SK-N-SH (cell line): ENCODE data around the gene DYNLT3. TPM values are rescaled to one million over a fixed set of nuclear protein-coding genes. Genes with fewer than 3 reads are reported as not detected.

ENCODE experiments used
- CTCF ChIA-PET: fragments of 300-600, 350-600 bp; formaldehyde crosslinking; extraction: SDS; loops from one replicate; lab custom pipeline; 2021; lab: Yijun Ruan, JAX
- POLR2A ChIA-PET: fragments of 350-600 bp; sonication (Branson Sonifier 250); formaldehyde crosslinking; extraction: SDS; loops from one replicate; lab custom pipeline; 2020; ENCODE audit warnings: antibody characterized with exemption, inconsistent platforms; lab: Yijun Ruan, JAX
- DNase-seq: peaks from one replicate; pipeline ENCODE4 v3.0.0; 2012
- H2AFZ ChIP-seq: fragments of 200-600 bp; sonication (generic); 2 replicates; pipeline ENCODE4 v1.8.1; 2016; ENCODE audit warnings: antibody characterized with exemption, mild to moderate bottlenecking, low read depth
- H3F3A ChIP-seq: fragments of 200-600 bp; sonication (generic); replicated peaks from 2 replicates; pipeline ENCODE3; 2016; ENCODE audit warnings: antibody characterized with exemption, mild to moderate bottlenecking; ENCODE audit not compliant: insufficient read depth
- H3K27ac ChIP-seq, 2 experiments: fragments of 200-500 bp in 1 of 2; fragments of 200-600 bp in 1 of 2; sonication (Bioruptor generic) in 1 of 2; sonication (generic), shearing (Covaris generic) in 1 of 2; 2 replicates each; pipeline versions ENCODE4 v1.5.1 to v1.6.1; 2014 to 2016; ENCODE audit warnings: low read depth in 2 of 2, inconsistent platforms in 1 of 2, low read length in 1 of 2, mild to moderate bottlenecking in 1 of 2, mixed read lengths in 1 of 2
- H3K27me3 ChIP-seq: fragments of 200-600 bp; sonication (generic), shearing (Covaris generic); 2 replicates; pipeline ENCODE4 v1.6.1; 2016; ENCODE audit warnings: mixed run types; ENCODE audit not compliant: insufficient read depth
- H3K36me3 ChIP-seq, 2 experiments: fragments of 200-500 bp in 1 of 2; fragments of 200-600 bp in 1 of 2; sonication (Bioruptor generic) in 1 of 2; sonication (generic) in 1 of 2; replicated peaks in 1 of 2; 2 replicates each; pipeline versions ENCODE3 to v1.5.1; 2014 to 2016; ENCODE audit warnings: low read length in 1 of 2, mild to moderate bottlenecking in 1 of 2; ENCODE audit not compliant: insufficient read depth in 2 of 2, control insufficient read depth in 1 of 2
- H3K4me1 ChIP-seq, 2 experiments: fragments of 200-500 bp in 1 of 2; fragments of 200-600 bp in 1 of 2; sonication (Bioruptor generic) in 1 of 2; sonication (generic), shearing (Covaris generic) in 1 of 2; 2 replicates each; pipeline versions ENCODE4 v1.5.1 to v1.6.1; 2014 to 2016; ENCODE audit warnings: low read depth in 1 of 2, low read length in 1 of 2, mixed run types in 1 of 2; ENCODE audit not compliant: insufficient read depth in 2 of 2, control insufficient read depth in 1 of 2
- H3K4me2 ChIP-seq: fragments of 200-600 bp; sonication (generic), shearing (Covaris generic); 2 replicates; pipeline ENCODE4 v1.6.1; 2017; ENCODE audit warnings: mixed run types
- H3K4me3 ChIP-seq, 2 experiments: fragments of 200-500 bp in 1 of 2; fragments of 200-600 bp in 1 of 2; sonication (Bioruptor generic) in 1 of 2; sonication (generic), shearing (Covaris generic) in 1 of 2; 2 replicates each; pipeline versions ENCODE4 v1.5.1 to v1.8.1; 2014 to 2016; ENCODE audit warnings: low read depth in 2 of 2, inconsistent platforms in 1 of 2, low read length in 1 of 2, mild to moderate bottlenecking in 1 of 2, mixed read lengths in 1 of 2, moderate library complexity in 1 of 2
- H3K79me2 ChIP-seq: fragments of 200-600 bp; sonication (generic); 2 replicates; pipeline ENCODE4 v1.8.1; 2017; ENCODE audit warnings: mild to moderate bottlenecking; ENCODE audit not compliant: insufficient read depth
- H3K9ac ChIP-seq: fragments of 200-600 bp; sonication (generic); 2 replicates; pipeline ENCODE4 v1.6.1; 2017; ENCODE audit warnings: mixed run types
- H3K9me2 ChIP-seq: fragments of 200-600 bp; sonication (generic); 2 replicates; pipeline ENCODE4 v1.6.1; 2017; ENCODE audit warnings: mixed run types
- H3K9me3 ChIP-seq: fragments of 200-600 bp; sonication (generic); 2 replicates; pipeline ENCODE4 v1.6.1; 2017; ENCODE audit warnings: mixed run types, mild to moderate bottlenecking, moderate library complexity
- H4K20me1 ChIP-seq: fragments of 200-600 bp; sonication (generic); 2 replicates; pipeline ENCODE4 v1.6.1; 2017; ENCODE audit warnings: mild to moderate bottlenecking, mixed run types; ENCODE audit not compliant: insufficient read depth
- EP300 ChIP-seq, 2 experiments: IDR thresholded peaks; 2 replicates each; pipeline versions ENCODE4 v1.4.0 to v1.6.1; 2012; ENCODE audit warnings: borderline replicate concordance in 1 of 2, low read depth in 1 of 2, low read length in 1 of 2
- FOSL2 ChIP-seq: IDR thresholded peaks from 2 replicates; pipeline ENCODE4 v1.4.0; 2012; ENCODE audit warnings: low read depth, mild to moderate bottlenecking, moderate library complexity, borderline replicate concordance
- FOXJ3 ChIP-seq: sonication (generic); formaldehyde crosslinking; IDR thresholded peaks from 2 replicates; pipeline ENCODE4 v1.5.1; 2020; ENCODE audit warnings: mild to moderate bottlenecking, missing genetic modification reagents
- FOXM1 ChIP-seq: IDR thresholded peaks from 2 replicates; pipeline ENCODE4 v1.4.0; 2012; ENCODE audit warnings: low read depth, mild to moderate bottlenecking
- GABPA ChIP-seq: IDR thresholded peaks from 2 replicates; pipeline ENCODE4 v1.4.0; 2012; ENCODE audit warnings: low read depth, mild to moderate bottlenecking
- MEF2A ChIP-seq: IDR thresholded peaks from 2 replicates; pipeline ENCODE4 v1.4.0; 2012; ENCODE audit warnings: low read depth, borderline replicate concordance
- NFIC ChIP-seq: IDR thresholded peaks from 2 replicates; pipeline ENCODE4 v1.4.0; 2012; ENCODE audit warnings: borderline replicate concordance
- NRF1 ChIP-seq: IDR thresholded peaks from 2 replicates; pipeline ENCODE4 v1.6.1; 2012; ENCODE audit warnings: low read depth, mild to moderate bottlenecking, low read length
- RAD21 ChIP-seq: IDR thresholded peaks from 2 replicates; pipeline ENCODE4 v1.6.1; 2012; ENCODE audit warnings: mild to moderate bottlenecking, low read length
- RCOR1 ChIP-seq: fragments of 150-350 bp; IDR thresholded peaks from 2 replicates; pipeline ENCODE4 v1.6.1; 2017; ENCODE audit warnings: antibody characterized with exemption, low read length
- RXRA ChIP-seq: IDR thresholded peaks from 2 replicates; pipeline ENCODE4 v1.4.0; 2012; ENCODE audit warnings: low read depth, mild to moderate bottlenecking, borderline replicate concordance
- SIN3A ChIP-seq: IDR thresholded peaks from 2 replicates; pipeline ENCODE4 v1.6.1; 2012; ENCODE audit warnings: low read depth, mild to moderate bottlenecking, low read length, moderate library complexity, borderline replicate concordance
- SMC3 ChIP-seq: IDR thresholded peaks from 2 replicates; pipeline ENCODE4 v1.6.1; 2012; ENCODE audit warnings: low read depth, low read length, improper control_type of control experiment
- TCF12 ChIP-seq: IDR thresholded peaks from 2 replicates; pipeline ENCODE4 v1.4.0; 2012
- TEAD4 ChIP-seq: IDR thresholded peaks from 2 replicates; pipeline ENCODE4 v1.4.0; 2012; ENCODE audit warnings: mild to moderate bottlenecking, borderline replicate concordance; ENCODE audit not compliant: insufficient read depth
- YY1 ChIP-seq: IDR thresholded peaks from 2 replicates; pipeline ENCODE4 v1.4.0; 2012; ENCODE audit warnings: low read depth, mild to moderate bottlenecking
- WGBS: methylation state at CpG from one replicate; pipeline ENCODE4 v1.1.6; 2017; ENCODE audit warnings: low lambda C conversion rate; 5-methylcytosine and 5-hydroxymethylcytosine counted together
- polyA plus RNA-seq, 3 experiments: library from polyadenylated mRNA; depleted of rRNA; stranded (reverse); fragments of >200 nt; gene quantifications; 2 replicates each; pipeline ENCODE4 v1.2.3, GENCODE V29; 2012
- TF ChIP-seq, protein P1 (sequence below): fragments of 150-350 bp; IDR thresholded peaks from 2 replicates; pipeline ENCODE4 v1.6.1; 2017; ENCODE audit warnings: antibody characterized with exemption, low read length, low read depth, borderline replicate concordance
- TF ChIP-seq, protein P2 (sequence below): fragments of 150-350 bp; IDR thresholded peaks from 2 replicates; pipeline ENCODE4 v1.6.1; 2016; ENCODE audit warnings: mild to moderate bottlenecking, low read depth, low read length
- TF ChIP-seq, protein P3 (sequence below): IDR thresholded peaks from 2 replicates; pipeline ENCODE4 v1.4.0; 2012; ENCODE audit warnings: low read depth, borderline replicate concordance
- TF ChIP-seq, protein P4 (sequence below): IDR thresholded peaks from 2 replicates; pipeline ENCODE4 v1.6.1; 2012; ENCODE audit warnings: mild to moderate bottlenecking, low read depth, low read length, moderate library complexity

The DYNLT3 gene
- polyA plus RNA-seq, 1 of the 3 experiments (the other 2 are of a cell fraction): 7.3 TPM

DNA sequence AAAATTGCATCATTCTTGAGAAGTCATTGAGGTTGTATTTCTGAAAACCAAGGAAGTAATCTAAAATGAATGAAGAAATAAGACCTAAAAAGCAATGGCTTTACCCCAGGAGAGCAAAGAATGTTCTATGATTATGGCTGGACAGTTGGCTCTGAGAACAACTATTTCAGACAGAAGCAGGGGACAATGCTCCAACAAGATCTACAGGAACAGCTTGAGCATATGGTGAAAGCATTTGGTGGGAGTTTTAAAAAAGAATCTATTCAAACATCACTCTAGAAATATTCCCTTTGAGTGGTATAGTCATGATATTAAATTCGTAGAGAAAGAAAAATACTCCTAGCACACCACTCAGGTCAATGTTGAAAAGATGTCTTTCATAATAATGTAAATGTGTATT is 26.7 kb downstream of the DYNLT3 start:
- Histone ChIP-seq H3K27ac (no peak overlapping the region), H3F3A (no peaks in the 10 kb centered on the region), H3K79me2 (no peaks in the 10 kb centered on the region), H3K9me2 (no peaks in the 10 kb centered on the region), H4K20me1 (no peaks in the 10 kb centered on the region), H3K9me3 (no peaks in the 10 kb centered on the region), H3K4me1 (no peaks in the 10 kb centered on the region), H3K4me3 (no peak overlapping the region), H3K4me2 (no peak overlapping the region), H3K36me3 (no peaks in the 10 kb centered on the region), H3K27me3 (peaks cover 7% of the 10 kb centered on the region; the same call in 1 of the 2 replicates), H2AFZ (no peak overlapping the region), H3K9ac (no peak overlapping the region)
- DNase-seq: no peak
- POLR2A ChIA-PET: no interaction called here
- WGBS: 30% methylated on average over 1 of the region's 1 CpG
- CTCF ChIA-PET: no interaction called here
- no peak for TF ChIP-seq TEAD4
- TF ChIP-seq RXRA: no peak
- TF ChIP-seq NFIC: no peak
- no peak for TF ChIP-seq FOSL2
- TF ChIP-seq EP300 (IDR thresholded peaks at IDR 0.05; ENCODE audit: borderline replicate concordance in 1 of 2, low read depth in 1 of 2, low read length in 1 of 2): no peak
- TF ChIP-seq, protein P1, sequence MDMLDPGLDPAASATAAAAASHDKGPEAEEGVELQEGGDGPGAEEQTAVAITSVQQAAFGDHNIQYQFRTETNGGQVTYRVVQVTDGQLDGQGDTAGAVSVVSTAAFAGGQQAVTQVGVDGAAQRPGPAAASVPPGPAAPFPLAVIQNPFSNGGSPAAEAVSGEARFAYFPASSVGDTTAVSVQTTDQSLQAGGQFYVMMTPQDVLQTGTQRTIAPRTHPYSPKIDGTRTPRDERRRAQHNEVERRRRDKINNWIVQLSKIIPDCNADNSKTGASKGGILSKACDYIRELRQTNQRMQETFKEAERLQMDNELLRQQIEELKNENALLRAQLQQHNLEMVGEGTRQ: no peak
- no peak for TF ChIP-seq GABPA
- no peak for TF ChIP-seq FOXJ3 (CRISPR knock-in tag)
- no peak for TF ChIP-seq YY1
- no peak for TF ChIP-seq RAD21
- no peak for TF ChIP-seq FOXM1
- no peak for TF ChIP-seq SIN3A
- TF ChIP-seq RCOR1: no peak
- TF ChIP-seq SMC3: no peak
- TF ChIP-seq MEF2A: no peak
- no peak for TF ChIP-seq TCF12

DNA sequence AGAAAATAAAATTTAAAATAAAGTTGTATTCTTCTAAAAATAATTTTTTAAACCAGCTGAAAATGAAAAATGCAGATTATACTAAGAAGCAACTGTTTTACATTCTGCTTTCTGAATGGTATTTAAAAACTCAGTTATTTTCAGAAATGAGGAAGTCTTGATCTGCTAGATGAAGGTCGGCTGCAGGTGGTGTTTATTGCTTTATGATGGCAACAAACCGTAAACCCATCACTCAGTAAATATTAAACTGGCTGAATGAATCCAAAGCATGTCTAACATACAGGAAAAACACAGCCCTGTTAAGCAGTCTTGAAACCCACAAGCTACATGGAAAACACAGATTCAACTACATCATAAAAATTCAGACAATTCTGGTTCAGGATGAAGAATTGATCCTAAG is 29.3 kb downstream of the DYNLT3 start:
- Histone ChIP-seq H3K9me2 (no peaks in the 10 kb centered on the region), H3K9me3 (no peaks in the 10 kb centered on the region), H3K4me2 (no peak overlapping the region), H3K9ac (no peak overlapping the region), H3K36me3 (no peaks in the 10 kb centered on the region), H3F3A (no peaks in the 10 kb centered on the region), H3K4me1 (no peaks in the 10 kb centered on the region), H2AFZ (no peak overlapping the region), H3K4me3 (no peak overlapping the region), H4K20me1 (no peaks in the 10 kb centered on the region), H3K27ac (no peak overlapping the region), H3K79me2 (no peaks in the 10 kb centered on the region), H3K27me3 (peaks cover 9% of the 10 kb centered on the region; the same call in 1 of the 2 replicates)
- WGBS: 36% methylated on average over 2 of the region's 2 CpGs
- POLR2A ChIA-PET: no interaction called here
- CTCF ChIA-PET: interaction anchor here (1.9 kb wide), 1 partner anchor 72 kb away, joined by 7 read pairs; no protein-coding TSS in a partner anchor
- DNase-seq: no peak
- TF ChIP-seq NRF1 (no peak), RCOR1 (no peak), MEF2A (no peak), YY1 (no peak), EP300 (IDR thresholded peaks at IDR 0.05; ENCODE audit: borderline replicate concordance in 1 of 2, low read depth in 1 of 2, low read length in 1 of 2) (no peak), TEAD4 (no peak)
- TF ChIP-seq, protein P2, sequence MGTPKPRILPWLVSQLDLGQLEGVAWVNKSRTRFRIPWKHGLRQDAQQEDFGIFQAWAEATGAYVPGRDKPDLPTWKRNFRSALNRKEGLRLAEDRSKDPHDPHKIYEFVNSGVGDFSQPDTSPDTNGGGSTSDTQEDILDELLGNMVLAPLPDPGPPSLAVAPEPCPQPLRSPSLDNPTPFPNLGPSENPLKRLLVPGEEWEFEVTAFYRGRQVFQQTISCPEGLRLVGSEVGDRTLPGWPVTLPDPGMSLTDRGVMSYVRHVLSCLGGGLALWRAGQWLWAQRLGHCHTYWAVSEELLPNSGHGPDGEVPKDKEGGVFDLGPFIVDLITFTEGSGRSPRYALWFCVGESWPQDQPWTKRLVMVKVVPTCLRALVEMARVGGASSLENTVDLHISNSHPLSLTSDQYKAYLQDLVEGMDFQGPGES: no peak
- TF ChIP-seq, protein P1: no peak
- TF ChIP-seq, protein P3, sequence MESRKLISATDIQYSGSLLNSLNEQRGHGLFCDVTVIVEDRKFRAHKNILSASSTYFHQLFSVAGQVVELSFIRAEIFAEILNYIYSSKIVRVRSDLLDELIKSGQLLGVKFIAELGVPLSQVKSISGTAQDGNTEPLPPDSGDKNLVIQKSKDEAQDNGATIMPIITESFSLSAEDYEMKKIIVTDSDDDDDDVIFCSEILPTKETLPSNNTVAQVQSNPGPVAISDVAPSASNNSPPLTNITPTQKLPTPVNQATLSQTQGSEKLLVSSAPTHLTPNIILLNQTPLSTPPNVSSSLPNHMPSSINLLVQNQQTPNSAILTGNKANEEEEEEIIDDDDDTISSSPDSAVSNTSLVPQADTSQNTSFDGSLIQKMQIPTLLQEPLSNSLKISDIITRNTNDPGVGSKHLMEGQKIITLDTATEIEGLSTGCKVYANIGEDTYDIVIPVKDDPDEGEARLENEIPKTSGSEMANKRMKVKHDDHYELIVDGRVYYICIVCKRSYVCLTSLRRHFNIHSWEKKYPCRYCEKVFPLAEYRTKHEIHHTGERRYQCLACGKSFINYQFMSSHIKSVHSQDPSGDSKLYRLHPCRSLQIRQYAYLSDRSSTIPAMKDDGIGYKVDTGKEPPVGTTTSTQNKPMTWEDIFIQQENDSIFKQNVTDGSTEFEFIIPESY: no peak
- TF ChIP-seq, protein P4, sequence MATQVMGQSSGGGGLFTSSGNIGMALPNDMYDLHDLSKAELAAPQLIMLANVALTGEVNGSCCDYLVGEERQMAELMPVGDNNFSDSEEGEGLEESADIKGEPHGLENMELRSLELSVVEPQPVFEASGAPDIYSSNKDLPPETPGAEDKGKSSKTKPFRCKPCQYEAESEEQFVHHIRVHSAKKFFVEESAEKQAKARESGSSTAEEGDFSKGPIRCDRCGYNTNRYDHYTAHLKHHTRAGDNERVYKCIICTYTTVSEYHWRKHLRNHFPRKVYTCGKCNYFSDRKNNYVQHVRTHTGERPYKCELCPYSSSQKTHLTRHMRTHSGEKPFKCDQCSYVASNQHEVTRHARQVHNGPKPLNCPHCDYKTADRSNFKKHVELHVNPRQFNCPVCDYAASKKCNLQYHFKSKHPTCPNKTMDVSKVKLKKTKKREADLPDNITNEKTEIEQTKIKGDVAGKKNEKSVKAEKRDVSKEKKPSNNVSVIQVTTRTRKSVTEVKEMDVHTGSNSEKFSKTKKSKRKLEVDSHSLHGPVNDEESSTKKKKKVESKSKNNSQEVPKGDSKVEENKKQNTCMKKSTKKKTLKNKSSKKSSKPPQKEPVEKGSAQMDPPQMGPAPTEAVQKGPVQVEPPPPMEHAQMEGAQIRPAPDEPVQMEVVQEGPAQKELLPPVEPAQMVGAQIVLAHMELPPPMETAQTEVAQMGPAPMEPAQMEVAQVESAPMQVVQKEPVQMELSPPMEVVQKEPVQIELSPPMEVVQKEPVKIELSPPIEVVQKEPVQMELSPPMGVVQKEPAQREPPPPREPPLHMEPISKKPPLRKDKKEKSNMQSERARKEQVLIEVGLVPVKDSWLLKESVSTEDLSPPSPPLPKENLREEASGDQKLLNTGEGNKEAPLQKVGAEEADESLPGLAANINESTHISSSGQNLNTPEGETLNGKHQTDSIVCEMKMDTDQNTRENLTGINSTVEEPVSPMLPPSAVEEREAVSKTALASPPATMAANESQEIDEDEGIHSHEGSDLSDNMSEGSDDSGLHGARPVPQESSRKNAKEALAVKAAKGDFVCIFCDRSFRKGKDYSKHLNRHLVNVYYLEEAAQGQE: no peak
